RWPE2 (cell line): Measurements from ENCODE around the gene RXRA.

ENCODE experiments used
- ATAC-seq: fragments of 200-7000 bp; cut with Tn5 transposase; 3 replicates; pipeline ENCODE4 v1.9.1; 2021; ENCODE audit warnings: low read depth
- DNase-seq: peaks from one replicate; pipeline ENCODE4 v3.0.0-alpha.2; 2020; ENCODE audit warnings: low spot score
- H3K27ac ChIP-seq: fragments of 450-650 bp; 2 replicates; pipeline ENCODE4 v1.5.1; 2017; ENCODE audit warnings: mild to moderate bottlenecking; ENCODE audit not compliant: poor library complexity, severe bottlenecking
- H3K27me3 ChIP-seq: fragments of 250-450 bp; sonication (Bioruptor Pico); 2 replicates; pipeline ENCODE4 v1.5.1; 2021; ENCODE audit warnings: mild to moderate bottlenecking, moderate library complexity; ENCODE audit not compliant: insufficient read depth, poor library complexity, severe bottlenecking
- H3K36me3 ChIP-seq: fragments of 250-450 bp; sonication (Bioruptor Pico); 2 replicates; pipeline ENCODE4 v1.5.1; 2020; ENCODE audit warnings: low read depth, mild to moderate bottlenecking, moderate library complexity
- H3K4me1 ChIP-seq: fragments of 250-450 bp; sonication (Bioruptor Pico); 2 replicates; pipeline ENCODE4 v1.5.1; 2021; ENCODE audit warnings: mild to moderate bottlenecking, moderate library complexity; ENCODE audit not compliant: insufficient read depth, poor library complexity, severe bottlenecking
- H3K4me3 ChIP-seq: fragments of 250-450 bp; sonication (Bioruptor Pico); 2 replicates; pipeline ENCODE4 v1.5.1; 2021; ENCODE audit warnings: mild to moderate bottlenecking, moderate library complexity; ENCODE audit not compliant: severe bottlenecking
- H3K9me3 ChIP-seq: fragments of 250-450 bp; sonication (Bioruptor Pico); 2 replicates; pipeline ENCODE4 v1.5.1; 2021; ENCODE audit warnings: mild to moderate bottlenecking, moderate library complexity; ENCODE audit not compliant: severe bottlenecking
- CTCF ChIP-seq: fragments of 450-650 bp; IDR thresholded peaks from one replicate; pipeline ENCODE4 v1.5.1; 2017; ENCODE audit warnings: mild to moderate bottlenecking, moderate library complexity; ENCODE audit not compliant: poor library complexity, severe bottlenecking

RXRA gene

GRCh38 chr9:134286471-134287245 is 39.6 kb upstream of the RXRA start:
- H3K27ac ChIP-seq = no peak overlapping the region
- H3K9me3 ChIP-seq = no peaks in the 10 kb centered on the region
- no peak overlapping the region for H3K4me3 ChIP-seq
- DNase-seq = no peak
- no peak for ATAC-seq
- no peak for TF ChIP-seq CTCF
- peaks cover 2% of the 10 kb centered on the region for H3K27me3 ChIP-seq
- H3K4me1 ChIP-seq = no peaks in the 10 kb centered on the region
- H3K36me3 ChIP-seq = no peaks in the 10 kb centered on the region

- ATAC-seq = no peak
Observed at GRCh38 chr9:134287591-134288491, 38.4 kb upstream of the RXRA start.

GRCh38 chr9:134288746-134289145 is 37.5 kb upstream of the RXRA start:
- H3K27ac ChIP-seq = no peak overlapping the region
- no peaks in the 10 kb centered on the region for H3K36me3 ChIP-seq
- ATAC-seq (no peak), DNase-seq (no peak)
- H3K27me3 ChIP-seq = no peaks in the 10 kb centered on the region
- no peak for TF ChIP-seq CTCF
- no peak overlapping the region for H3K4me3 ChIP-seq
- H3K9me3 ChIP-seq = no peaks in the 10 kb centered on the region
- no peaks in the 10 kb centered on the region for H3K4me1 ChIP-seq

More at GRCh38 chr9:134287591-134288491, 38.4 kb upstream of the RXRA start:
- H3K36me3 ChIP-seq = no peaks in the 10 kb centered on the region
- H3K4me1 ChIP-seq = no peaks in the 10 kb centered on the region
- H3K4me3 ChIP-seq = no peak overlapping the region
- no peaks in the 10 kb centered on the region for H3K9me3 ChIP-seq
- no peak for TF ChIP-seq CTCF
- no peaks in the 10 kb centered on the region for H3K27me3 ChIP-seq
- no peak overlapping the region for H3K27ac ChIP-seq
- DNase-seq = no peak

GRCh38 chr9:134289241-134289875 is 36.9 kb upstream of the RXRA start:
- Histone ChIP-seq H3K27me3 (no peaks in the 10 kb centered on the region), H3K4me3 (no peak overlapping the region), H3K4me1 (no peaks in the 10 kb centered on the region), H3K36me3 (no peaks in the 10 kb centered on the region), H3K9me3 (no peaks in the 10 kb centered on the region), H3K27ac (no peak overlapping the region)
- DNase-seq = no peak
- ATAC-seq = no peak
- TF ChIP-seq CTCF = no peak
